ENCODE results near the gene FIBIN.
"Not testable (repeated sequence)": the region's sequence is repeated elsewhere in the genome, so short reads cannot be mapped to it uniquely, and the experiment has no call there.

Gene FIBIN

GRCh38 chr11:26993965-26994457 is at the start of gene FIBIN:
Gene FIBIN (plus strand): TSS chr11:26994112. CDS start chr11:26994527, 415 bp downstream.
- DNase-seq: no peak

GRCh38 chr11:26944866-26945664 is 48.8 kb upstream of the FIBIN start:
- DNase-seq: no peak

GRCh38 chr11:26946257-26946716 is 47.6 kb upstream of the FIBIN start:
- no peak for DNase-seq

- DNase-seq: no peak
Observed at GRCh38 chr11:26947379-26947844, 46.5 kb upstream of the FIBIN start.

- DNase-seq: no peak
Observed at GRCh38 chr11:26947904-26948639, 45.8 kb upstream of the FIBIN start.

- no peak for DNase-seq
Observed at GRCh38 chr11:26948881-26949280, 45.0 kb upstream of the FIBIN start.

GRCh38 chr11:26949846-26950245 is 44.1 kb upstream of the FIBIN start:
- DNase-seq: no peak

- DNase-seq: no peak
Observed at GRCh38 chr11:26950260-26950719, 43.6 kb upstream of the FIBIN start.

- DNase-seq: no peak
Observed at GRCh38 chr11:26951809-26952515, 42.0 kb upstream of the FIBIN start.

- DNase-seq: no peak
Observed at GRCh38 chr11:26953770-26954392, 40.0 kb upstream of the FIBIN start.

- no peak for DNase-seq
Observed at GRCh38 chr11:26958005-26958701, 35.8 kb upstream of the FIBIN start.

- DNase-seq: no peak
Observed at GRCh38 chr11:26958702-26959049, 35.2 kb upstream of the FIBIN start.

- DNase-seq: no peak
Observed at GRCh38 chr11:26960281-26960680, 33.6 kb upstream of the FIBIN start.

GRCh38 chr11:26963764-26964163 is 30.1 kb upstream of the FIBIN start:
- no peak for DNase-seq

GRCh38 chr11:26964339-26964738 is 29.6 kb upstream of the FIBIN start:
- no peak for DNase-seq

GRCh38 chr11:26964847-26965485 is 28.9 kb upstream of the FIBIN start:
- DNase-seq: not testable (repeated sequence)

GRCh38 chr11:26971961-26972360 is 22.0 kb upstream of the FIBIN start:
- DNase-seq: no peak

- no peak for DNase-seq
Observed at GRCh38 chr11:26974069-26974783, 19.7 kb upstream of the FIBIN start.

- DNase-seq: no peak
Observed at GRCh38 chr11:26974996-26975395, 18.9 kb upstream of the FIBIN start.

GRCh38 chr11:26976389-26976788 is 17.5 kb upstream of the FIBIN start:
- no peak for DNase-seq

GRCh38 chr11:26977209-26977608 is 16.7 kb upstream of the FIBIN start:
- not testable (repeated sequence) for DNase-seq

Measured in activated naive CD4-positive, alpha-beta T cell treated with Interleukin-2 at 50 U/mL for 16 hours (primary cell).